Epithelial cell of proximal tubule (primary cell): ENCODE data around the gene SDHAF4. TPM values are rescaled to one million over a fixed set of nuclear protein-coding genes. Genes with fewer than 3 reads are reported as not detected.
"Not testable (repeated sequence)": the region's sequence is repeated elsewhere in the genome, so short reads cannot be mapped to it uniquely, and the experiment has no call there.

Experiments
- DNase-seq: peaks from one replicate; pipeline ENCODE4 v3.0.0-alpha.2; 2011; ENCODE audit warnings: low read depth
- H3K4me3 ChIP-seq: 2 replicates; pipeline ENCODE4 v1.5.1; 2011; ENCODE audit warnings: low read depth, mild to moderate bottlenecking, low read length
- CTCF ChIP-seq: conservative IDR thresholded peaks from 2 replicates; pipeline ENCODE4 v1.5.1; 2012; ENCODE audit warnings: low read depth, mild to moderate bottlenecking, low read length
- total RNA-seq: library from RNA; depleted of rRNA; stranded (reverse); fragments of >200 nt; gene quantifications from 2 replicates; pipeline ENCODE4 v1.2.3, GENCODE V29; 2015

Gene SDHAF4
- total RNA-seq, 1 donor from 2014 or later: 15.0 TPM

DNA sequence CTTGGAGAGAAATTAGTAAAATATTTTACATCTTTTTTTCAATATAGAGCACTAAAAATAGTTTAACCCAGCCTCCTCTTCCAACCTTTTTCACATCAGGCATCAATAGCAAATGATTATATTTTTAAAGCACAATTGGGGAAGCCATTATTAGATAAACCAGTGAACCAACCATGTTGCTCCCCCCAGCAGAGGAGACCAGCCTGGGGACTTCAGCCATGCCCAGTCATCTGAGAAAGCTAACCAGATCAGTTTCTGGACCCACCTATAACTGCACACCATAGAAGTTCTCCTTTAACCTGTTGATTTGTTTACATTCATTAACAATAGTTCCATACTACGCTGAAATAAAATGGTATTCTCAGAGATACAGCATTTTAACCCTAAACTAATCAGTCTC lies 13.8 kb upstream of the SDHAF4 start:
- DNase-seq: no peak
- H3K4me3 ChIP-seq: no peak overlapping the region
- TF ChIP-seq CTCF: no peak

- TF ChIP-seq CTCF: no peak
- no peak overlapping the region for H3K4me3 ChIP-seq
- no peak for DNase-seq
Observed at GRCh38 chr6:70557998-70558397, 8.7 kb upstream of the SDHAF4 start.

- DNase-seq, H3K4me3 ChIP-seq: not testable (repeated sequence)
Observed at GRCh38 chr6:70562401-70562800, 4.3 kb upstream of the SDHAF4 start.

DNA sequence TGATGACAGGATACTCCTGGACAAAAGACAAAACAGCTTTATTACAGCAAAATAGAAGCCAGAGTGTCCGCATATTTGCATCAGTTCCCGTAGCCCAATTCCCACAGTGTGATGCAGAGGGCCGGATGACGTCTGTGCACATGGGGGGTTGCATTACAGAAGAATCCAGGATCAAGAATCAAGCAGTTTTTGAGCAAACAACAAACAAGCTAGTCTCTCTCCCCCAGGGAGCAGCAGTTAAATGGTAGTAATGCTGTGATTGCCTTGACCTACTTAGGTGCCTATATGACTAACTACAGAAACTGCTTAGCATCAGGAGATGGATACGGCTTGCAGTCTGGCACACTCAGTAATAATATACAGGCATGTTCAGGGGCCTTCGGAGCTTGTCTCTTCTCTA lies 3.2 kb upstream of the SDHAF4 start:
- H3K4me3 ChIP-seq: no peak overlapping the region
- TF ChIP-seq CTCF: no peak
- DNase-seq: no peak

DNA sequence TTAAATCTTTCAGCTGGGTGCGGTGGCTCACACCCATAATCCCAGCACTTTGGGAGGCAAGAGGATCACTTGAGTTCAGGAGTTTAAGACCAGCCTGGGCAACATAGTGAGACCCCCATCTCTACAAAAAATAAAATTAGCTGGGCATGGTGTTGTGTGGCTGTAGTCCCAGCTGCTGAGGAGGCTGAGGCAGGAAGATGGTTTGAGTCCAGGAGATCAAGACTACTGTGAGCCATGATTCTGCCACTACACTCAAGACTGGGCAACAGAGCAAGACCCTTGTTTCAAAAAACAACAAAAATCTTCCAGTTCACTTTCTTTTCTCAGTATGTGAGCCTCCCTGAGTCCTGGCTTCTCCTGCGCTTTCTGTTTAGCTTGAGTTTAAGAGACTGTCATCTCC lies 7.9 kb downstream of the SDHAF4 start:
- TF ChIP-seq CTCF: no peak
- no peak overlapping the region for H3K4me3 ChIP-seq
- DNase-seq: no peak

GRCh38 chr6:70575899-70576495 lies 9.3 kb downstream of the SDHAF4 start:
- no peak for DNase-seq
- no peak overlapping the region for H3K4me3 ChIP-seq
- TF ChIP-seq CTCF: no peak

DNA sequence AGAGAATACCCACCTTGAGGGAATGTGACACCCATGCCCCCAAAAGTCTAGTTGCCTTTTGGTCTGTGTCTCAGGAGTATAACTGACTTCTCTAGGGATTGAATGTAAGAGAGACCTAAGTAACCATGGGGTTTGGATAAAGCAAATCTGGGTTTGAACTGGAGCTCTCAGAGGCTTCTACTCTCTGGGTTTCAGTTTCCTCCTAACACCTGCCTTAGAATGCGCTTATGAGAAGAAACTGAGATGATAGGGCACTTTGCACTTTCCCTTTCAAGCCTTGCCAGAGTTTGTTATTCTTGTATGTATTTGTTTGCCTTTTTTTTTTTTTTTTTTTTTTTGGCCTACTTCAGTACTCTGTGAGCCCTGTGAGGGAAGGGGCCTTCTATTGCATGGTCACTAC lies 19.4 kb downstream of the SDHAF4 start:
- no peak for DNase-seq
- no peak overlapping the region for H3K4me3 ChIP-seq
- TF ChIP-seq CTCF: no peak

- no peak for DNase-seq
- no peak overlapping the region for H3K4me3 ChIP-seq
- no peak for TF ChIP-seq CTCF
Observed at GRCh38 chr6:70590400-70590799, 23.7 kb downstream of the SDHAF4 start.
